Trophoblast cell (in vitro differentiated cells and primary cell): ENCODE results near the gene UBE2D2.

ENCODE experiments used
- DNase-seq, 2 donors: peaks; one replicate each; pipeline ENCODE4 v3.0.0-alpha.2; 2016
- H2AFZ ChIP-seq: 2 replicates; pipeline ENCODE4 v1.6.1; 2013; ENCODE audit warnings: low read length, moderate library complexity, mild to moderate bottlenecking; ENCODE audit not compliant: insufficient read depth, poor library complexity
- H2AK5ac ChIP-seq: 2 replicates; pipeline ENCODE4 v1.6.1; 2013; ENCODE audit warnings: mild to moderate bottlenecking, low read length
- H2BK120ac ChIP-seq: 2 replicates; pipeline ENCODE4 v1.6.1; 2013; ENCODE audit warnings: low read length, mild to moderate bottlenecking, moderate library complexity; ENCODE audit not compliant: insufficient read depth, poor library complexity
- H2BK12ac ChIP-seq: 2 replicates; pipeline ENCODE4 v1.6.1; 2013; ENCODE audit warnings: mild to moderate bottlenecking, low read length, moderate library complexity
- H2BK5ac ChIP-seq: 2 replicates; pipeline ENCODE4 v1.6.1; 2013; ENCODE audit warnings: low read length, low read depth, moderate library complexity, mild to moderate bottlenecking; ENCODE audit not compliant: poor library complexity
- H3K14ac ChIP-seq: 2 replicates; pipeline ENCODE4 v1.6.1; 2013; ENCODE audit warnings: mild to moderate bottlenecking, low read length
- H3K18ac ChIP-seq: 2 replicates; pipeline ENCODE4 v1.6.1; 2013; ENCODE audit warnings: mild to moderate bottlenecking, low read length
- H3K23ac ChIP-seq: 2 replicates; pipeline ENCODE4 v1.6.1; 2013; ENCODE audit warnings: low read length
- H3K27ac ChIP-seq: 2 replicates; pipeline ENCODE4 v1.5.1; 2013; ENCODE audit warnings: low read depth, mild to moderate bottlenecking, inconsistent platforms, low read length, moderate library complexity
- H3K27me3 ChIP-seq: 2 replicates; pipeline ENCODE4 v1.6.1; 2013; ENCODE audit warnings: inconsistent platforms, mild to moderate bottlenecking, low read length, moderate library complexity; ENCODE audit not compliant: insufficient read depth
- H3K36me3 ChIP-seq, 2 experiments: 1 replicate in 1 of 2; 2 replicates in 1 of 2; pipeline ENCODE4 v1.6.1; 2013; ENCODE audit warnings: low read length in 2 of 2, mild to moderate bottlenecking in 2 of 2, moderate library complexity in 1 of 2; ENCODE audit not compliant: insufficient read depth in 2 of 2, control insufficient read depth in 1 of 2
- H3K4ac ChIP-seq: 2 replicates; pipeline ENCODE4 v1.6.1; 2013; ENCODE audit warnings: low read depth, mild to moderate bottlenecking, low read length, moderate library complexity
- H3K4me1 ChIP-seq, 2 experiments: 1 replicate in 1 of 2; 2 replicates in 1 of 2; pipeline ENCODE4 v1.6.1; 2013; ENCODE audit warnings: low read length in 2 of 2, mild to moderate bottlenecking in 2 of 2, moderate library complexity in 1 of 2; ENCODE audit not compliant: insufficient read depth in 2 of 2, control insufficient read depth in 1 of 2
- H3K4me2 ChIP-seq: 2 replicates; pipeline ENCODE4 v1.6.1; 2013; ENCODE audit warnings: inconsistent platforms, mild to moderate bottlenecking, low read length, moderate library complexity
- H3K4me3 ChIP-seq: 2 replicates; pipeline ENCODE4 v1.5.1; 2013; ENCODE audit warnings: mild to moderate bottlenecking, low read depth, low read length, inconsistent platforms
- H3K79me1 ChIP-seq: one replicate; pipeline ENCODE4 v1.6.1; 2013; ENCODE audit warnings: low read length
- H3K79me2 ChIP-seq: 2 replicates; pipeline ENCODE4 v1.6.1; 2013; ENCODE audit warnings: low read length, mild to moderate bottlenecking; ENCODE audit not compliant: control insufficient read depth, insufficient read depth, poor library complexity
- H3K9ac ChIP-seq: 2 replicates; pipeline ENCODE4 v1.6.1; 2013; ENCODE audit warnings: mild to moderate bottlenecking, low read length
- H3K9me3 ChIP-seq: 2 replicates; pipeline ENCODE4 v1.6.1; 2013; ENCODE audit warnings: low read depth, mild to moderate bottlenecking, control low read depth, inconsistent platforms, low read length; ENCODE audit not compliant: insufficient read depth
- H4K12ac ChIP-seq: 2 replicates; pipeline ENCODE4 v1.6.1; 2013; ENCODE audit warnings: low read depth, mild to moderate bottlenecking, low read length, moderate library complexity
- H4K8ac ChIP-seq: 2 replicates; pipeline ENCODE4 v1.6.1; 2013; ENCODE audit warnings: low read depth, mild to moderate bottlenecking, low read length, moderate library complexity
- H4K91ac ChIP-seq: one replicate; pipeline ENCODE4 v1.6.1; 2013; ENCODE audit warnings: low read depth, mild to moderate bottlenecking, low read length, moderate library complexity
- WGBS: extraction: QIAGEN DNeasy Blood & Tissue Kit; methylation state at CpG from one replicate; pipeline ENCODE4 v1.1.7; 2013; ENCODE audit warnings: missing lambda C conversion rate; ENCODE audit not compliant: insufficient read length, insufficient coverage; ENCODE audit errors: extremely low coverage; 5-methylcytosine and 5-hydroxymethylcytosine counted together

UBE2D2 gene

DNA sequence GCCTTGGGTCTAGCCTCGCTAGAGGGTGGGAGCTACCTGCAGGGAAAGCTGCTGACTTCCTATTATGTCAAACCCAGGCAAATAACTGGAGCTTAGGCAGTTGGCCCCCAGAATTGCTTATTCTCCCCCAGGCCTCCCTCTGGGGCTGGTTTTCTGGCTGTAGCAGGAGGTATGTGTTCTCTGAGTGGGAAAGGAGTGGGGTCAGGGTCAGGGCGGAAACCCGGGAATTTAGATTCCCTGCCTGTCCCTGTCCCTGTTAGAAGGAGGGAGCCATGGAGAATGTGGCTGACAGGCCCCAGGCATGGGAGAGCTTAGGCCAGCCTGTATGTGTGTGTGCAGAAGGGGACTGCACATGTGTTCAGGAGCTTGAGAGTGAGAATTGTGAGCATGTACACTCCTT is 73.4 kb downstream of the UBE2D2 start:
- H3K4me3 ChIP-seq: no peak overlapping the region
- H3K18ac ChIP-seq: no peak overlapping the region
- peaks cover 3% of the 10 kb centered on the region for H3K79me2 ChIP-seq
- H3K4ac ChIP-seq: no peak overlapping the region
- WGBS: no CpG with 5 or more reads among the region's 3 CpGs
- no peak overlapping the region for H4K91ac ChIP-seq
- H3K9ac ChIP-seq: no peak overlapping the region
- H2BK5ac ChIP-seq: no peak overlapping the region
- DNase-seq: no peak
- peaks cover 2 to 14% of the 10 kb centered on the region in 2 experiments for H3K36me3 ChIP-seq
- no peak overlapping the region for H4K12ac ChIP-seq
- no peak overlapping the region for H3K27ac ChIP-seq
- peaks cover 31 to 46% of the 10 kb centered on the region in 2 experiments for H3K4me1 ChIP-seq
- H3K14ac ChIP-seq: no peak overlapping the region
- H2AK5ac ChIP-seq: peak overlapping the region; percentile 28
- no peaks in the 10 kb centered on the region for H3K9me3 ChIP-seq
- H2BK12ac ChIP-seq: no peak overlapping the region
- H4K8ac ChIP-seq: no peak overlapping the region
- H3K27me3 ChIP-seq: no peaks in the 10 kb centered on the region
- H3K79me1 ChIP-seq: peaks cover 22% of the 10 kb centered on the region
- no peak overlapping the region for H2AFZ ChIP-seq
- H3K4me2 ChIP-seq: no peak overlapping the region
- H3K23ac ChIP-seq: no peak overlapping the region
- H2BK120ac ChIP-seq: no peak overlapping the region

DNA sequence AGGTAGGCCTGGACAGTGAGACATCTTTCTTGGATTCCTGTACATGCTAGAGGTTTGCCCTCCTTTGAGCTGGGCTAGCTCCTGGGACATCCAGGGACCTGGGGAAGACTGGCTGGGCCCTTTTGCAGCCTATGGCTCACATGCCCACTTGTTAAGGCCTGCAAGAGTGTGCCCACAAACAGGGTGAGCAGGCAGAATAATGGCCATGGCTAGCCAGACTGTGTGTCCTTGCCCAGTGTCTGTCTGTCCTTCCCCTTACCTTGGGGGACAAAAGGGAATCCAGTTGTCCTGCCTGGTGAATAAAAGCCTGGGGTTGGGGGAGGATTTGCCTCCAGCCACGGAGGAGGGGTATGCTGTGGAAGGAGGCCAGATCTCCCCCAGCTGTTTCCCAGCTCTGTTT is 74.1 kb downstream of the UBE2D2 start:
- Histone ChIP-seq H2BK5ac (no peak overlapping the region), H4K12ac (no peak overlapping the region), H2BK12ac (peak overlapping the region; percentile 44), H4K8ac (no peak overlapping the region), H3K4me1 (peaks cover 33 to 50% of the 10 kb centered on the region in 2 experiments), H2BK120ac (peak overlapping the region; percentile 12), H3K4me2 (no peak overlapping the region), H3K79me1 (peaks cover 22% of the 10 kb centered on the region), H3K9me3 (no peaks in the 10 kb centered on the region), H3K4ac (peak overlapping the region; percentile 23), H3K18ac (peak overlapping the region; percentile 65), H3K36me3 (peaks cover 0 to 12% of the 10 kb centered on the region in 2 experiments), H3K27me3 (no peaks in the 10 kb centered on the region), H4K91ac (peak overlapping the region; percentile 18), H3K9ac (no peak overlapping the region), H3K79me2 (peaks cover 5% of the 10 kb centered on the region), H3K4me3 (no peak overlapping the region), H2AFZ (no peak overlapping the region), H3K14ac (peak overlapping the region; percentile 21), H3K27ac (no peak overlapping the region), H3K23ac (no peak overlapping the region), H2AK5ac (no peak overlapping the region)
- WGBS: no CpG with 5 or more reads among the region's 1 CpG
- DNase-seq: no peak

DNA sequence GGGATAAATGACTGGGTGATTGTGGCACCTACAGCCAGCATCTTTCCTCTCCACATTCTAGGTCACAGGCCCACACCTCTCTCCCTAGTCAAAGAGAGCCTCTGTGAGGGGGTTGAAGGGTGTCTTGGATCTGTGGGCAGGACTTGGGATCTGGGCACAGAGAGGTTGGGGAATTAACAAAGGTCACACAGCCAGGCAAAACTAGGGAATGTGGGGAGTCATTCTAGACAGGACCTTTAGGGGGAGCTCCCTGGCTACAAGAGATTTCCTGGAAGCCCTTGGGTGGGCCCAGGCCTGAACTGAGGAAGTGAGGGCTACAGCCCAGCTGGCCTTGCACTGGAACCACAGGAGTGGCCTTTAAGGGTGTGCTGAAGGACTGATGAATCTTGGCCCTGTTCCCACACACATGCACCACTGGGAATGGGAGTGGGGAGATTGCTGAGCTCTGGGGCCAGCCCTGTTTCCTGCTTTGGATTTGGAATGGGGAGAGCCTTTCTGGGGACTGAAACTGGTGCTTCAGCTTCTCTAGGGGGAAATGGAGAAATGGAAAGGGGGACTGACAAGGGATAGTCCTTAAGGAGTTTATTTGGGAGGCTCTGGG is 74.6 kb downstream of the UBE2D2 start:
- Histone ChIP-seq H3K4me2 (no peak overlapping the region), H3K27ac (peak overlapping the region; percentile 60), H3K9me3 (no peaks in the 10 kb centered on the region), H3K79me2 (peaks cover 5% of the 10 kb centered on the region), H4K8ac (peak overlapping the region; percentile 45), H3K4me1 (peaks cover 37 to 52% of the 10 kb centered on the region in 2 experiments), H3K23ac (no peak overlapping the region), H2BK120ac (peak overlapping the region; percentile 57), H2AK5ac (peak overlapping the region; percentile 52), H3K4me3 (no peak overlapping the region), H3K9ac (no peak overlapping the region), H4K91ac (peak overlapping the region; percentile 69), H3K36me3 (peaks cover 0 to 12% of the 10 kb centered on the region in 2 experiments), H2AFZ (no peak overlapping the region), H3K27me3 (no peaks in the 10 kb centered on the region), H3K4ac (peak overlapping the region; percentile 23), H2BK12ac (peak overlapping the region; percentile 77), H3K14ac (peak overlapping the region; percentile 44), H2BK5ac (peak overlapping the region; percentile 26), H3K18ac (peak overlapping the region; percentile 59), H3K79me1 (peaks cover 23% of the 10 kb centered on the region), H4K12ac (no peak overlapping the region)
- peak in 1 of 2 donors; percentile 25 for DNase-seq

DNA sequence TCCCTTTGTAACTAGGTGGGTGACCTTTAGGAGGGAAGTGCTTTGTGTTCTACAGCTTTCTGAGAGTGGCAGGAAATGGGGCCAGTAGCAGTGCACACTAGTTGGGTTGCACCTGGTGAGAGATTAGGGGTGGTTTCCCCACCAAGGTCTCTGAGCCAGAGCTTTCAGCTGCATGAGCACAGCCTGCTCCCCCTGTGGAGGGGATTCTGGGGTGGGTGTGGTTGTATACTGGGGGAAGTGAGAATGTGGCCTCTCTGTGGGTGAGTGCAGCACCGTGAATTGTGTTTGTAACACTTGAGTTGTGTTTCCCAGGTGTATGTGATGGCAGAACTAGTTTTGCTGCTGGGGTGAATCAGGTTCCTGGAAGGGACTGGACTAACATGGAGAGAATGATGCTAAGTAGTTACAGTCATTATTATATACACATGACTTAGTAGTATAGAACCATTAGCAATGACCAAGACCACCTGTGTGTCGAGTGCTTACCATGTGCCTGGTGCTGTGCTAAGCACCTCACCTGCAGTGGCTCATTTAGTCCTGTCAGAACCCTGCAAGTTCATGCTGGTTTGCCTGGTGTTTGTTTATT is 75.2 kb downstream of the UBE2D2 start:
- Histone ChIP-seq H3K18ac (peak overlapping the region; percentile 38), H3K9me3 (no peaks in the 10 kb centered on the region), H3K4me3 (no peak overlapping the region), H3K9ac (no peak overlapping the region), H3K14ac (no peak overlapping the region), H4K91ac (peak overlapping the region; percentile 89), H4K12ac (no peak overlapping the region), H2BK120ac (peak overlapping the region; percentile 57), H3K4ac (peak overlapping the region; percentile 9), H3K4me2 (peak overlapping the region; percentile 67), H4K8ac (no peak overlapping the region), H2BK5ac (no peak overlapping the region), H3K79me2 (peaks cover 5% of the 10 kb centered on the region), H2AFZ (no peak overlapping the region), H2BK12ac (peak overlapping the region; percentile 59), H3K4me1 (peaks cover 39 to 58% of the 10 kb centered on the region in 2 experiments), H3K36me3 (peaks cover 0 to 12% of the 10 kb centered on the region in 2 experiments), H3K27ac (peak overlapping the region; percentile 60), H2AK5ac (no peak overlapping the region), H3K23ac (no peak overlapping the region), H3K27me3 (no peaks in the 10 kb centered on the region), H3K79me1 (peaks cover 27% of the 10 kb centered on the region)
- WGBS: no CpG with 5 or more reads among the region's 2 CpGs
- DNase-seq: no peak
